ENCODE results near the gene ZNF497.

Gene ZNF497

GRCh38 chr19:58336216-58336615, 26.3 kb downstream of the ZNF497 start:
- no peak for TF ChIP-seq CTCF (IDR thresholded peaks at IDR 0.05; ENCODE audit: insufficient read depth, missing control alignments)
- DNase-seq (ENCODE audit: insufficient read length, low spot score): no peak
- no peak for FAIRE-seq

- FAIRE-seq: no peak
- TF ChIP-seq CTCF (IDR thresholded peaks at IDR 0.05; ENCODE audit: insufficient read depth, missing control alignments): no peak
- DNase-seq (ENCODE audit: insufficient read length, low spot score): no peak
Measured at GRCh38 chr19:58335630-58336029, 26.9 kb downstream of the ZNF497 start.

GRCh38 chr19:58334691-58335249, 27.8 kb downstream of the ZNF497 start:
- DNase-seq (ENCODE audit: insufficient read length, low spot score): no peak
- no peak for TF ChIP-seq CTCF (IDR thresholded peaks at IDR 0.05; ENCODE audit: insufficient read depth, missing control alignments)
- no peak for FAIRE-seq

GRCh38 chr19:58332697-58333096, 29.9 kb downstream of the ZNF497 start:
- FAIRE-seq: no peak
- DNase-seq (ENCODE audit: insufficient read length, low spot score): no peak
- no peak for TF ChIP-seq CTCF (IDR thresholded peaks at IDR 0.05; ENCODE audit: insufficient read depth, missing control alignments)

GRCh38 chr19:58330458-58330857, 32.1 kb downstream of the ZNF497 start:
- TF ChIP-seq CTCF (IDR thresholded peaks at IDR 0.05; ENCODE audit: insufficient read depth, missing control alignments): no peak
- no peak for FAIRE-seq
- no peak for DNase-seq (ENCODE audit: insufficient read length, low spot score)

- FAIRE-seq (no peak), DNase-seq (ENCODE audit: insufficient read length, low spot score) (no peak)
- no peak for TF ChIP-seq CTCF (IDR thresholded peaks at IDR 0.05; ENCODE audit: insufficient read depth, missing control alignments)
Measured at GRCh38 chr19:58328999-58329398, 33.6 kb downstream of the ZNF497 start.

GRCh38 chr19:58326914-58327726, 35.4 kb downstream of the ZNF497 start, which contains the start of gene ZSCAN22:
ZSCAN22 (plus strand) TSS chr19:58326994; CDS start chr19:58334803, 7,809 bp downstream.
- no peak for TF ChIP-seq CTCF (IDR thresholded peaks at IDR 0.05; ENCODE audit: insufficient read depth, missing control alignments)
- peak; percentile 70 for DNase-seq (ENCODE audit: insufficient read length, low spot score)
- no peak for FAIRE-seq
